ENCODE data around the gene CATSPERD.
"Not testable (repeated sequence)": the region's sequence is repeated elsewhere in the genome, so short reads cannot be mapped to it uniquely, and the experiment has no call there.

CATSPERD gene

DNA sequence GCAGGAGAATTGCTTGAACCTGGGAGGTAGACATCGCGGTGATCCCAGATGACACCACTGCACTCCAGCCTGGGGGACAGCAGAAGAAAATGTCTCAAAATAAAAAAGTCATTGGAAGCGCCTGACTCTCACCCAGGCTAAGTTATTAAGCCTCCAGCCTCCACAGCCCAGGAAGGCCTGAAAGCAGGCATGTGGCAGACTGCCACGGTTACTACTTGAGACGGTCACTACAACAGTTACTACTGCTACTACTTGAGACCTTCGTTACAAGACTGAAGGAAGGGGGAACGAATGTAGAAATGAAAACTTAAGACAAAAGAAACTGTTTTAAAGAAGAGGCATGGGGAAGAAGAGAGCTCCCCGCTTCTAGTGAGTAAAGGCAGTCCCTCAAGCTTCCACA is 54.5 kb downstream of the CATSPERD start:
- Histone ChIP-seq H3K9me3 (no peaks in the 10 kb centered on the region), H3K4me1 (no peaks in the 10 kb centered on the region), H3K27ac (no peak overlapping the region), H3K27me3 (peaks cover 0 to 17% of the 10 kb centered on the region in 2 donors), H3K36me3 (no peaks in the 10 kb centered on the region), H3K4me3 (no peak overlapping the region)
- intact Hi-C loops (cut with DNase I; ENCODE audit: low total_unique reads), result no loop called here
- TF ChIP-seq, protein P1, sequence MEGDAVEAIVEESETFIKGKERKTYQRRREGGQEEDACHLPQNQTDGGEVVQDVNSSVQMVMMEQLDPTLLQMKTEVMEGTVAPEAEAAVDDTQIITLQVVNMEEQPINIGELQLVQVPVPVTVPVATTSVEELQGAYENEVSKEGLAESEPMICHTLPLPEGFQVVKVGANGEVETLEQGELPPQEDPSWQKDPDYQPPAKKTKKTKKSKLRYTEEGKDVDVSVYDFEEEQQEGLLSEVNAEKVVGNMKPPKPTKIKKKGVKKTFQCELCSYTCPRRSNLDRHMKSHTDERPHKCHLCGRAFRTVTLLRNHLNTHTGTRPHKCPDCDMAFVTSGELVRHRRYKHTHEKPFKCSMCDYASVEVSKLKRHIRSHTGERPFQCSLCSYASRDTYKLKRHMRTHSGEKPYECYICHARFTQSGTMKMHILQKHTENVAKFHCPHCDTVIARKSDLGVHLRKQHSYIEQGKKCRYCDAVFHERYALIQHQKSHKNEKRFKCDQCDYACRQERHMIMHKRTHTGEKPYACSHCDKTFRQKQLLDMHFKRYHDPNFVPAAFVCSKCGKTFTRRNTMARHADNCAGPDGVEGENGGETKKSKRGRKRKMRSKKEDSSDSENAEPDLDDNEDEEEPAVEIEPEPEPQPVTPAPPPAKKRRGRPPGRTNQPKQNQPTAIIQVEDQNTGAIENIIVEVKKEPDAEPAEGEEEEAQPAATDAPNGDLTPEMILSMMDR (IDR thresholded peaks at IDR 0.05), result no peak
- no peak for DNase-seq

DNA sequence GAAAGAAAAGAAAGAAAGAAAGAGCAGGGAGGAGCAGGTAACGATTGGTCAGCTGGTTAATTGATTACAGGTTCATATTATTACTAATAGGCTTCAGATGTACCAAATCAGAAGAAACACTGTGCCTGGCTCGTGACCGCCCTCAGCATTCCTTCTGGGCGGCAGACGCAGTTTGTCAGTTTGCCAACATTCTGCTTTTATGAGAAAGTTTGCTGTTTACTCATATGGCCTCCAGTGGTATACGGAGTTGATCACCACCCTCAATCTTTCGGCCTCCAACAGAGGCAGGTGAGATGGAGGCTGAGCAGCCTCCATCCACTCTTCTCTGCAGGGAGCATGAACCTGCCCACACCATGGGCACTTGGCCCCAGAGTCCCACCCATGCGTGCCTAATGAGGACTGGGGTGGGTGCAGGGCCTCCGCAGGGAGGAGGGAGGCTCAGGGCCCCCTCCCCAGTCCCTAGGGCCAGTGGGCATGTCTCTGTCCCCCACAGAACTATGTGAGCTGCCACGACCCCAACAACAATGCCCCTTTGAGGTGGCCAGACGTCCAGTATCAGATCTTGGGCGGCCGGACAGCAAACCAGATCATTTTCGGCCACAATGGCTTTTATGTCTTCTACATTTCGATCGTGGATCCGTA is 55.4 kb downstream of the CATSPERD start:
- Histone ChIP-seq H3K9me3 (no peaks in the 10 kb centered on the region), H3K36me3 (no peaks in the 10 kb centered on the region), H3K27me3 (peaks cover 0 to 17% of the 10 kb centered on the region in 2 donors), H3K4me1 (no peaks in the 10 kb centered on the region), H3K4me3 (no peak overlapping the region), H3K27ac (no peak overlapping the region)
- TF ChIP-seq, protein P1 (IDR thresholded peaks at IDR 0.05), result no peak
- intact Hi-C loops (cut with DNase I; ENCODE audit: low total_unique reads), result no loop called here
- no peak for DNase-seq

DNA sequence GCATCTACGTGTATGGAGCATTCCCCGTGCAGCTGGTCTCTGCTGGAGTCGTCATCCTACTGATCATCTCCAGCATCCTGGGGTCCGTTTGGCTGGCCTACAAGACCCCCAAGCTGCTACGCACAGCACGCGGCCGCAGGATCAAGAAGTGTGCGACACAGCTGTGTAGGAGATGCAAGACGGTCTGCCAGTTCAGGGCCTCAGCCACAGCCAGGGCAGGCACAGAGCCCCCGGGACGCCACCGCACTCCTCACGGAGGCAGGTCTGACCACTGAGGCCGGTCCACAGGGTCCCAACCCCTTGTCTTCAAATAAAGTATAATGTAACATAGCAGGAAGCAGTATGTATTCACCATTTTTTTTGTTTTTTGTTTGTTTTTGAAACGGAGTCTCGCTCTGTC is 58.0 kb downstream of the CATSPERD start:
- TF ChIP-seq, protein P1 (IDR thresholded peaks at IDR 0.05), result no peak
- peaks cover 0 to 8% of the 10 kb centered on the region in 2 donors for H3K27me3 ChIP-seq
- no peaks in the 10 kb centered on the region for H3K36me3 ChIP-seq
- H3K4me3 ChIP-seq, result no peak overlapping the region
- no peaks in the 10 kb centered on the region for H3K4me1 ChIP-seq
- intact Hi-C loops (cut with DNase I; ENCODE audit: low total_unique reads), result no loop called here
- DNase-seq, result no peak
- no peaks in the 10 kb centered on the region for H3K9me3 ChIP-seq
- H3K27ac ChIP-seq, result no peak overlapping the region

DNA sequence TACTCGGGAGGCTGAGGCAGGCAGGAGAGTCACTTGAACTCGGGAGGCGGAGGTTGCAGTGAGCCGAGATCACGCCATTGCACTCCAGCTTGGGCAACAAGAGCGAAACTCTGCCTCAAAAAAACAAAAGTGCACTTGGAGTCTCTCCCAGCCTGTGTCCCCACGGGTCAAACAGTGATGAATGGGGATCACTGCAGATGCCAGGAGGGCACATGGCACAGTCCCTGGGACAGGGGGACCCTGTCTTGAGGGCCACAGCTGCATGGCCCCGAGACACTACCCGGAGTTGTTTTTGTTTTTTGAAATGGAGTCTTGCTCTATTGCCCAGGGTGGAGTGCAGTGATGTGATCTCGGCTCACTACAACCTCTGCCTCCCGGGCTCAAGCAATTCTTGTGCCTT is 60.5 kb downstream of the CATSPERD start:
- H3K4me1 ChIP-seq; DNase-seq; H3K9me3 ChIP-seq; H3K27ac ChIP-seq; H3K27me3 ChIP-seq; intact Hi-C loops (cut with DNase I; ENCODE audit: low total_unique reads); H3K4me3 ChIP-seq: not testable (repeated sequence)
- H3K36me3 ChIP-seq, result peaks cover 13 to 24% (median 17%) of the 10 kb centered on the region in 3 donors

DNA sequence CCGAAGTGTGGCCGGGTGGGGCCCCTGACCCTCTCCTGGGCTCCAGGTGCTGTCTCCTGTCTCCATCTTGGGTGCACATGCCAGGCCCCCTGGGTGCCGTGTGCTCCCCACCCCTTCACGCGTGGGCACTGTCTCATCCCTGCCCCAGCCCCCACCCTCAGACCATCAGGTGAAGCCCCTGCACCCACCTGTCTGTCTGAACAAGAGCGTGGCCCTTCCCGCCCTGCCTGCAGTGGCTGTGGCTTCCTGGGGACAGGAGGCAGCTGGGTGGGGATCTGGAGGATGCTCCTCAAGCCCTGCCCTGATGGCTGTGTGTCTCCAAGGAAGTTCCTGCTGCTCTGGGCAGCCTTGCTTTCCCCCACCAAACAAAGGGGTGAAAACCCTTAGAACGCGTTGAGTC is 61.9 kb downstream of the CATSPERD start:
- TF ChIP-seq, protein P1 (IDR thresholded peaks at IDR 0.05), result no peak
- DNase-seq, result no peak
- Histone ChIP-seq H3K36me3 (peaks cover 27 to 38% (median 31%) of the 10 kb centered on the region in 3 donors), H3K27ac (no peak overlapping the region), H3K9me3 (no peaks in the 10 kb centered on the region), H3K27me3 (no peaks in the 10 kb centered on the region), H3K4me3 (no peak overlapping the region), H3K4me1 (no peaks in the 10 kb centered on the region)
- intact Hi-C loops (cut with DNase I; ENCODE audit: low total_unique reads), result no loop called here

DNA sequence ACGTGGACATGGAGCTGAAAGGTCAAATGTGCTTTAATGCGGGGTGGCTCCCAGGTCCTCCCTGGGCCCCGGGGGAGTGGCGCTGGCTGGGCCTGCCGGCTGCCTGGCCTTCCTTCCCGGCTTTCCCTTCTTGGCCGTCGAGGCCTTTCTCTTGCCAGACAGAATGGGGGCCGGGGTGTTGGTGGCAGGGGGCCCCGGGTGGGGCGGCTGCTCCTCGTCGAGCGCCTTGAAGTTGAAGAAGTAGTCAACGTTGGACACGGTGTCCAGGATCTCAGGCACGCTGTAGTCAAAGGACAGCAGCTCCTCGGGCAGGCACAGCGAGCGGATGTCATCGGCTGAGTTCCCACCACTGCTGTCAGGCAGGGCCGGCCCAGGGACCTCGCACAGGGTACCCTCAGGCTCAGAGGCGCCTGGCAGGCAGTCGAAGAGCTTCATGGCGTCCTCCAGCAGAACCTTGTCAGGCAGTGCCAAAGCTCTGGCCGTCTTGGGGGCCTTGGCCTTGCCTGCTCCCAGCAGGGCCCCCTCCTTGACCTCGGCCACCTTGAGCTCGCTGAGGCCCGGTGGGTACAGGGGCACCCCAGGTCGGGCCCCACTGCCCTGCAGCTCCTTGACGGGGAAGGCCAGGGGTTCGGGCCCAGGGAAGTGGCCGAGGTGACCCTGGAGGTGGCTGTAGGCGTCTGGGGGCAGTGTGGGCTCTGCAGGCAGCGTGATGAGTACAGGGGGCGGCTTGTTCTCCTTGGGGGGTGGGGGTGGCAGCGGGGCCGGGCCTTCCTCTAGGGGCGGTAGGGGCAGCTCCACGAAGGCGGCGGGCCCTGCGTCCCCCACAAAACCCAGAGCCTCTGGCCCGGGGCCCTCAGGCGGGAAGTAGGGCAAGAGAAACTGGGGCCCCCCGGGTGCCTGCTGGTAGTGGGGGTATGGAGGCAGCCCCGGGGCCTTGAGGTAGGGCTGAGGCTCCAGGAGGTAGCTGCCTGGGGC is 62.8 kb downstream of the CATSPERD start:
- Histone ChIP-seq H3K4me3 (no peak overlapping the region), H3K4me1 (no peaks in the 10 kb centered on the region), H3K27ac (no peak overlapping the region), H3K27me3 (no peaks in the 10 kb centered on the region), H3K9me3 (no peaks in the 10 kb centered on the region), H3K36me3 (peaks cover 36 to 47% (median 40%) of the 10 kb centered on the region in 3 donors)
- intact Hi-C loops (cut with DNase I; ENCODE audit: low total_unique reads), result no loop called here
- TF ChIP-seq, protein P1 (IDR thresholded peaks at IDR 0.05), result no peak
- DNase-seq, result no peak

Data from tibial artery (tissue), 4 donors.